GM19438 (cell line): ENCODE data around the gene KCNG3.
"Not testable (repeated sequence)": the region's sequence is repeated elsewhere in the genome, so short reads cannot be mapped to it uniquely, and the experiment has no call there.

ENCODE experiments used
- ATAC-seq: cut with Tn5 transposase; IDR thresholded peaks from one replicate; pipeline ENCODE4 v1.9.1; 2021; ENCODE audit warnings: low read depth; ENCODE audit not compliant: unreplicated experiment

The KCNG3 gene

GRCh38 chr2:42436370-42436769 is 57.4 kb downstream of the KCNG3 start:
- no peak for ATAC-seq

- no peak for ATAC-seq
These were observed 58.2 kb downstream of the KCNG3 start for GRCh38 chr2:42435628-42436027.

GRCh38 chr2:42430188-42430587 is 63.6 kb downstream of the KCNG3 start:
- ATAC-seq: no peak

- no peak for ATAC-seq
These were observed 64.4 kb downstream of the KCNG3 start for GRCh38 chr2:42429352-42429751.

- ATAC-seq: no peak
These were observed 68.1 kb downstream of the KCNG3 start for GRCh38 chr2:42425697-42426096.

- no peak for ATAC-seq
These were observed 69.7 kb downstream of the KCNG3 start for GRCh38 chr2:42424033-42424432.

- no peak for ATAC-seq
These were observed 72.1 kb downstream of the KCNG3 start for GRCh38 chr2:42421601-42422239.

- no peak for ATAC-seq
These were observed 72.7 kb downstream of the KCNG3 start for GRCh38 chr2:42421157-42421485.

GRCh38 chr2:42414648-42415047 is 79.1 kb downstream of the KCNG3 start:
- ATAC-seq: no peak

GRCh38 chr2:42414158-42414557 is 79.6 kb downstream of the KCNG3 start:
- no peak for ATAC-seq

- no peak for ATAC-seq
These were observed 82.9 kb downstream of the KCNG3 start for GRCh38 chr2:42410742-42411514.

- ATAC-seq: no peak
These were observed 85.8 kb downstream of the KCNG3 start for GRCh38 chr2:42408009-42408408.

- no peak for ATAC-seq
These were observed 86.3 kb downstream of the KCNG3 start for GRCh38 chr2:42407476-42407875.

- no peak for ATAC-seq
These were observed 89.1 kb downstream of the KCNG3 start for GRCh38 chr2:42404676-42405075.

- no peak for ATAC-seq
These were observed 92.0 kb downstream of the KCNG3 start for GRCh38 chr2:42401773-42402172.

GRCh38 chr2:42398052-42398451 is 95.7 kb downstream of the KCNG3 start:
- not testable (repeated sequence) for ATAC-seq

- not testable (repeated sequence) for ATAC-seq
These were observed 100.5 kb downstream of the KCNG3 start for GRCh38 chr2:42393320-42393719.

GRCh38 chr2:42392191-42392590 is 101.6 kb downstream of the KCNG3 start:
- no peak for ATAC-seq
